ENCODE measurements around the gene ZBTB33.

ZBTB33 gene

GRCh38 chrX:120242813-120243212, 7.8 kb upstream of the ZBTB33 start:
- DNase-seq (ENCODE audit: low spot score in 2 of 2) (no peak), ATAC-seq (ENCODE audit: low read depth) (no peak)
- Mint-ChIP-seq H3K27ac (no peak overlapping the region), H3K36me3 (peaks cover 8% of the 10 kb centered on the region), H3K4me3 (no peak overlapping the region), H3K27me3 (no peaks in the 10 kb centered on the region), H3K4me1 (peaks cover 17% of the 10 kb centered on the region), H3K9me3 (no peaks in the 10 kb centered on the region)

- Mint-ChIP-seq H3K4me1 (peaks cover 17% of the 10 kb centered on the region), H3K4me3 (peak overlapping the region; percentile 97), H3K27ac (peak overlapping the region; percentile 94), H3K36me3 (no peaks in the 10 kb centered on the region), H3K27me3 (no peaks in the 10 kb centered on the region), H3K9me3 (no peaks in the 10 kb centered on the region)
- DNase-seq (ENCODE audit: low spot score in 2 of 2) = no peak
- no peak for ATAC-seq (ENCODE audit: low read depth)
These were observed 6.2 kb upstream of the ZBTB33 start for GRCh38 chrX:120244395-120244734.

- no peaks in the 10 kb centered on the region for H3K9me3 Mint-ChIP-seq
- H3K4me1 Mint-ChIP-seq = peaks cover 17% of the 10 kb centered on the region
- peak; percentile 92 for ATAC-seq (ENCODE audit: low read depth)
- DNase-seq (ENCODE audit: low spot score in 2 of 2) = peak; percentile 42 to 46
- H3K36me3 Mint-ChIP-seq = no peaks in the 10 kb centered on the region
- peak overlapping the region; percentile 97 for H3K4me3 Mint-ChIP-seq
- H3K27ac Mint-ChIP-seq = peak overlapping the region; percentile 94
- H3K27me3 Mint-ChIP-seq = no peaks in the 10 kb centered on the region
These were observed 5.7 kb upstream of the ZBTB33 start for GRCh38 chrX:120244735-120245498.

- peak in 1 of 2 donors; percentile 16 for DNase-seq (ENCODE audit: low spot score in 2 of 2)
- Mint-ChIP-seq H3K27me3 (no peaks in the 10 kb centered on the region), H3K4me1 (peaks cover 3% of the 10 kb centered on the region), H3K27ac (peak overlapping the region; percentile 90), H3K9me3 (no peaks in the 10 kb centered on the region), H3K4me3 (peak overlapping the region; percentile 98), H3K36me3 (peaks cover 8% of the 10 kb centered on the region)
- ATAC-seq (ENCODE audit: low read depth) = no peak
These were observed 929 bp downstream of the ZBTB33 start for GRCh38 chrX:120251471-120252011.

GRCh38 chrX:120253784-120254183, 3.2 kb downstream of the ZBTB33 start:
- H3K4me1 Mint-ChIP-seq = peaks cover 3% of the 10 kb centered on the region
- DNase-seq (ENCODE audit: low spot score in 2 of 2) = no peak
- H3K27me3 Mint-ChIP-seq = no peaks in the 10 kb centered on the region
- H3K27ac Mint-ChIP-seq = no peak overlapping the region
- H3K36me3 Mint-ChIP-seq = peaks cover 8% of the 10 kb centered on the region
- no peaks in the 10 kb centered on the region for H3K9me3 Mint-ChIP-seq
- no peak overlapping the region for H3K4me3 Mint-ChIP-seq
- no peak for ATAC-seq (ENCODE audit: low read depth)

- ATAC-seq (ENCODE audit: low read depth) = no peak
- Mint-ChIP-seq H3K4me3 (no peak overlapping the region), H3K27me3 (no peaks in the 10 kb centered on the region), H3K27ac (no peak overlapping the region), H3K9me3 (no peaks in the 10 kb centered on the region), H3K4me1 (peaks cover 4% of the 10 kb centered on the region), H3K36me3 (no peaks in the 10 kb centered on the region)
- DNase-seq (ENCODE audit: low spot score in 2 of 2) = no peak
These were observed 9.8 kb downstream of the ZBTB33 start for GRCh38 chrX:120260369-120260768.

- Mint-ChIP-seq H3K9me3 (no peaks in the 10 kb centered on the region), H3K27me3 (no peaks in the 10 kb centered on the region), H3K4me3 (no peak overlapping the region), H3K27ac (no peak overlapping the region), H3K4me1 (peaks cover 4% of the 10 kb centered on the region), H3K36me3 (no peaks in the 10 kb centered on the region)
- DNase-seq (ENCODE audit: low spot score in 2 of 2) (no peak), ATAC-seq (ENCODE audit: low read depth) (no peak)
These were observed 12.5 kb downstream of the ZBTB33 start for GRCh38 chrX:120262859-120263708.

GRCh38 chrX:120264341-120264740, 13.7 kb downstream of the ZBTB33 start:
- H3K4me1 Mint-ChIP-seq = peaks cover 4% of the 10 kb centered on the region
- no peak for DNase-seq (ENCODE audit: low spot score in 2 of 2)
- H3K9me3 Mint-ChIP-seq = no peaks in the 10 kb centered on the region
- no peak overlapping the region for H3K4me3 Mint-ChIP-seq
- H3K27ac Mint-ChIP-seq = no peak overlapping the region
- no peaks in the 10 kb centered on the region for H3K27me3 Mint-ChIP-seq
- no peak for ATAC-seq (ENCODE audit: low read depth)
- H3K36me3 Mint-ChIP-seq = no peaks in the 10 kb centered on the region

- ATAC-seq (ENCODE audit: low read depth) (peak; percentile 27), DNase-seq (ENCODE audit: low spot score in 2 of 2) (no peak)
- no peaks in the 10 kb centered on the region for H3K4me1 Mint-ChIP-seq
- H3K27ac Mint-ChIP-seq = no peak overlapping the region
- H3K9me3 Mint-ChIP-seq = no peaks in the 10 kb centered on the region
- H3K36me3 Mint-ChIP-seq = no peaks in the 10 kb centered on the region
- H3K27me3 Mint-ChIP-seq = no peaks in the 10 kb centered on the region
- H3K4me3 Mint-ChIP-seq = no peak overlapping the region
These were observed 18.9 kb downstream of the ZBTB33 start for GRCh38 chrX:120269373-120270035.

GRCh38 chrX:120270567-120270966, 20.0 kb downstream of the ZBTB33 start:
- H3K9me3 Mint-ChIP-seq = no peaks in the 10 kb centered on the region
- H3K4me3 Mint-ChIP-seq = no peak overlapping the region
- DNase-seq (ENCODE audit: low spot score in 2 of 2) (no peak), ATAC-seq (ENCODE audit: low read depth) (no peak)
- H3K36me3 Mint-ChIP-seq = no peaks in the 10 kb centered on the region
- H3K27me3 Mint-ChIP-seq = no peaks in the 10 kb centered on the region
- H3K4me1 Mint-ChIP-seq = no peaks in the 10 kb centered on the region
- H3K27ac Mint-ChIP-seq = no peak overlapping the region

GRCh38 chrX:120271218-120271617, 20.6 kb downstream of the ZBTB33 start:
- DNase-seq (ENCODE audit: low spot score in 2 of 2) (no peak), ATAC-seq (ENCODE audit: low read depth) (no peak)
- Mint-ChIP-seq H3K4me3 (no peak overlapping the region), H3K36me3 (no peaks in the 10 kb centered on the region), H3K27ac (no peak overlapping the region), H3K4me1 (no peaks in the 10 kb centered on the region), H3K27me3 (no peaks in the 10 kb centered on the region), H3K9me3 (no peaks in the 10 kb centered on the region)

- DNase-seq (ENCODE audit: low spot score in 2 of 2) (no peak), ATAC-seq (ENCODE audit: low read depth) (no peak)
- Mint-ChIP-seq H3K9me3 (no peaks in the 10 kb centered on the region), H3K27ac (no peak overlapping the region), H3K4me1 (no peaks in the 10 kb centered on the region), H3K27me3 (no peaks in the 10 kb centered on the region), H3K4me3 (no peak overlapping the region), H3K36me3 (no peaks in the 10 kb centered on the region)
These were observed 23.5 kb downstream of the ZBTB33 start for GRCh38 chrX:120274145-120274544.

GRCh38 chrX:120274958-120275357, 24.3 kb downstream of the ZBTB33 start:
- no peak overlapping the region for H3K4me3 Mint-ChIP-seq
- no peak overlapping the region for H3K27ac Mint-ChIP-seq
- H3K4me1 Mint-ChIP-seq = no peaks in the 10 kb centered on the region
- H3K36me3 Mint-ChIP-seq = no peaks in the 10 kb centered on the region
- no peak for ATAC-seq (ENCODE audit: low read depth)
- H3K27me3 Mint-ChIP-seq = no peaks in the 10 kb centered on the region
- no peaks in the 10 kb centered on the region for H3K9me3 Mint-ChIP-seq
- no peak for DNase-seq (ENCODE audit: low spot score in 2 of 2)

- Mint-ChIP-seq H3K4me3 (no peak overlapping the region), H3K4me1 (no peaks in the 10 kb centered on the region), H3K36me3 (no peaks in the 10 kb centered on the region), H3K27me3 (peaks cover 4% of the 10 kb centered on the region), H3K27ac (no peak overlapping the region), H3K9me3 (no peaks in the 10 kb centered on the region)
- ATAC-seq (ENCODE audit: low read depth) = no peak
- no peak for DNase-seq (ENCODE audit: low spot score in 2 of 2)
These were observed 30.5 kb downstream of the ZBTB33 start for GRCh38 chrX:120281021-120281624.

All from memory B cell (primary cell).